Panc1 (cell line): ENCODE measurements around the gene RRBP1.

Source experiments
- CTCF ChIP-seq: fragments of 450-650 bp; IDR thresholded peaks from 2 replicates; pipeline ENCODE4 v1.5.1; 2017; ENCODE audit warnings: mild to moderate bottlenecking
- POLR2AphosphoS5 ChIP-seq: IDR thresholded peaks from 2 replicates; pipeline ENCODE4 v1.6.1; 2012; ENCODE audit warnings: mild to moderate bottlenecking, low read depth, low read length, moderate library complexity
- REST ChIP-seq, 2 experiments: IDR thresholded peaks; 2 replicates each; pipeline ENCODE4 v1.6.1; 2011 to 2012; ENCODE audit warnings: low read depth in 2 of 2, control low read depth in 1 of 2, low read length in 1 of 2, mild to moderate bottlenecking in 1 of 2, moderate library complexity in 1 of 2; ENCODE audit not compliant: insufficient read depth in 1 of 2
- TCF7L2 ChIP-seq: IDR thresholded peaks from 2 replicates; pipeline ENCODE4 v1.6.1; 2011; ENCODE audit warnings: mild to moderate bottlenecking, low read depth, low read length, inconsistent platforms

- TF ChIP-seq CTCF (no peak), POLR2AphosphoS5 (peak; percentile 42; the same call in 1 of the 2 replicates), TCF7L2 (no peak), REST (IDR thresholded peaks at IDR 0.05; ENCODE audit: insufficient read depth in 1 of 2, low read depth in 2 of 2, low read length in 1 of 2) (no peak)
Observed at GRCh38 chr20:17568045-17568788, 113.8 kb downstream of the RRBP1 start.
